ENCODE data around the gene HS3ST2.
A peak's percentile ranks its signal among the peaks of the same experiment; 100 is the strongest.

DNA sequence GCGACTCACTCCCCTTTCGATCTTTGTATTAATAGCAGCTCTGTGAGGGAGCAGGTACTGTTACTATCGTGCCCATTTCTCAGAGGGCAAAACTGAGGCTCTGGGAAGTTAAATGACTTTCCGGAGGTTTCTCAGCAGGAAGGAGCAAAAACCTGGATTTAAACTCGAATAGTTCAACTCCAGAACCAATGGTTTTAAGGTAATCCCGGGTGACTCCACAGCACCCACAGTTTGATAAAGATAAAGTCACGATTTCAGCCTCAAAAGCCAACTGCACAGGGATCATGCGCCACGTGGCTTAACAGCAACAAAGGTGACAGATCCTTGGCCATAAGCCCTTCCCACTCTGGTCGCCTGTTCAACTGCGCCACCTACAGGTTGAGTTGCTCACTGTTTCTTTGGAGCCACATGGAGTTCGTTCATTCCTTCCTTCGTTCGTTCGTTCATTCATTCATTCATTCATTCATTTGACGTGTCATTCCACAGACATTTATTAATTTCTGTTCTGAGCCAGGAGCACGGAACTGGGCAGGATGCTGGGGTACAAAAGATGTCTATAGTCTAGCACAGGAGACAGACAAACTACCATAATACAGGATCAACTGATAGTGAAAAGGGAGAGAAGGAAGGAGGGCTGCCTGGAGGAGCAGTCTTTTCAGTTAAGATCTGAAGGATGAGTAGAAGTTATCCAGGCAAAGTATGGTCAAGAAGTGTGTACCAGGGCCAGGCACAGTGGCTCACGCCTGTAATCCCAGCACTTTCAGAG is 134.8 kb downstream of the HS3ST2 start:
- TF ChIP-seq RAD21 (conservative IDR thresholded peaks at IDR 0.05 in 1 of 2, IDR thresholded peaks at IDR 0.05 in 1 of 2) (peak; percentile 66 to 70), CHD2 (IDR thresholded peaks at IDR 0.05; ENCODE audit: low read length, partially characterized antibody) (no peak), JUN (IDR thresholded peaks at IDR 0.05) (no peak), POLR2A (IDR thresholded peaks at IDR 0.05; ENCODE audit: low read length) (no peak), RARB (CRISPR knock-in tag; IDR thresholded peaks at IDR 0.05) (no peak), RNF2 (IDR thresholded peaks at IDR 0.05; ENCODE audit: borderline replicate concordance, low read depth) (no peak), EP300 (IDR thresholded peaks at IDR 0.05) (no peak)
- TF ChIP-seq, protein P1, sequence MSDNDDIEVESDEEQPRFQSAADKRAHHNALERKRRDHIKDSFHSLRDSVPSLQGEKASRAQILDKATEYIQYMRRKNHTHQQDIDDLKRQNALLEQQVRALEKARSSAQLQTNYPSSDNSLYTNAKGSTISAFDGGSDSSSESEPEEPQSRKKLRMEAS (IDR thresholded peaks at IDR 0.05), result peak; percentile 92
- TF ChIP-seq, protein P2, sequence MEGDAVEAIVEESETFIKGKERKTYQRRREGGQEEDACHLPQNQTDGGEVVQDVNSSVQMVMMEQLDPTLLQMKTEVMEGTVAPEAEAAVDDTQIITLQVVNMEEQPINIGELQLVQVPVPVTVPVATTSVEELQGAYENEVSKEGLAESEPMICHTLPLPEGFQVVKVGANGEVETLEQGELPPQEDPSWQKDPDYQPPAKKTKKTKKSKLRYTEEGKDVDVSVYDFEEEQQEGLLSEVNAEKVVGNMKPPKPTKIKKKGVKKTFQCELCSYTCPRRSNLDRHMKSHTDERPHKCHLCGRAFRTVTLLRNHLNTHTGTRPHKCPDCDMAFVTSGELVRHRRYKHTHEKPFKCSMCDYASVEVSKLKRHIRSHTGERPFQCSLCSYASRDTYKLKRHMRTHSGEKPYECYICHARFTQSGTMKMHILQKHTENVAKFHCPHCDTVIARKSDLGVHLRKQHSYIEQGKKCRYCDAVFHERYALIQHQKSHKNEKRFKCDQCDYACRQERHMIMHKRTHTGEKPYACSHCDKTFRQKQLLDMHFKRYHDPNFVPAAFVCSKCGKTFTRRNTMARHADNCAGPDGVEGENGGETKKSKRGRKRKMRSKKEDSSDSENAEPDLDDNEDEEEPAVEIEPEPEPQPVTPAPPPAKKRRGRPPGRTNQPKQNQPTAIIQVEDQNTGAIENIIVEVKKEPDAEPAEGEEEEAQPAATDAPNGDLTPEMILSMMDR (IDR thresholded peaks at IDR 0.05), result peak; percentile 57
- TF ChIP-seq, protein P3, sequence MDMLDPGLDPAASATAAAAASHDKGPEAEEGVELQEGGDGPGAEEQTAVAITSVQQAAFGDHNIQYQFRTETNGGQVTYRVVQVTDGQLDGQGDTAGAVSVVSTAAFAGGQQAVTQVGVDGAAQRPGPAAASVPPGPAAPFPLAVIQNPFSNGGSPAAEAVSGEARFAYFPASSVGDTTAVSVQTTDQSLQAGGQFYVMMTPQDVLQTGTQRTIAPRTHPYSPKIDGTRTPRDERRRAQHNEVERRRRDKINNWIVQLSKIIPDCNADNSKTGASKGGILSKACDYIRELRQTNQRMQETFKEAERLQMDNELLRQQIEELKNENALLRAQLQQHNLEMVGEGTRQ (IDR thresholded peaks at IDR 0.05), result peak; percentile 56
- TF ChIP-seq, protein P4, sequence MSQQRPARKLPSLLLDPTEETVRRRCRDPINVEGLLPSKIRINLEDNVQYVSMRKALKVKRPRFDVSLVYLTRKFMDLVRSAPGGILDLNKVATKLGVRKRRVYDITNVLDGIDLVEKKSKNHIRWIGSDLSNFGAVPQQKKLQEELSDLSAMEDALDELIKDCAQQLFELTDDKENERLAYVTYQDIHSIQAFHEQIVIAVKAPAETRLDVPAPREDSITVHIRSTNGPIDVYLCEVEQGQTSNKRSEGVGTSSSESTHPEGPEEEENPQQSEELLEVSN (IDR thresholded peaks at IDR 0.05; ENCODE audit: borderline replicate concordance, low read depth), result peak; percentile 77

Measured in A549 (cell line).